Activated CD8-positive, alpha-beta memory T cell treated with anti-CD3 and anti-CD28 coated beads for 4 hours (primary cell): Measurements from ENCODE around the gene KDM4C.

Source experiments
- DNase-seq, 2 donors: peaks; one replicate each; pipeline ENCODE4 v3.0.0-alpha.2; 2020; ENCODE audit warnings: low read depth in 2 of 2

Gene KDM4C

DNA sequence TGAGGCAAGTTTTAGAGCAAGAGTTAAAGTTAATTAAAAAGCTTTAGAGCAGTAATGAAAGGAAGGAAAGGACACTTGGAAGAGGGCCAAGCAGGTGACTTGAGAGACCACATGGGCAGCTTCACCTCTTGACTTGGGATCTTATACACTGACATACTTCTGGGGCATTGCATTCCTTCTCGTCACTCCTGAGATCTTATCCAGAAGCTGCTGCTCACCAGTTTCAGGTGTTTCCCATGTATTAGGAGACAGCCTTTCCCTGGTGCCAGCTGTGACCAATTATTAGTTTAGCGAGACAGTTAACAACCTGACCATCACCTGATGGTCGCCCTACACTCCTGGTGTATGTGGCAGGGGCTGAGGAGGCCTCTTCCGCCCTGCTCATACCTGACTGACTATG lies 382.1 kb downstream of the KDM4C start:
- no peak for DNase-seq

DNA sequence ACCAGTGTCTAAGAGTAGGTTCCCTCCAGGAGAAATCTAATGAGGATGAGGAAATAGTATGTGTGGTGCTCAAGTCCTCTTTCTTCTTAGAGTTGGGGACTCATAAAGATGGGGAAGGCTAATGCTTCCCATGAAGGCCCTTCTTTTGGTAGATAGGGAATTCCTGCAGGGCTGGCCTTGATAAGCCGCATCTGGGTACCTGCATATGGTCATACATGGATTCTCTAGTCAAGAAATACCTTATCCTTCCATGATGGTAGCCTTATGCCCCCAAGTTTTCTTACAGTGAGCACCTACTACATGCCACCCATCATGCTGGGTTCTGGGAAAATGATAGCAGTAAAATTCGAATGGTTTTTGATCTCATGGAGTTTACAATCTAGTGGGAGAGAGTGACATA lies 382.6 kb downstream of the KDM4C start:
- no peak for DNase-seq

DNA sequence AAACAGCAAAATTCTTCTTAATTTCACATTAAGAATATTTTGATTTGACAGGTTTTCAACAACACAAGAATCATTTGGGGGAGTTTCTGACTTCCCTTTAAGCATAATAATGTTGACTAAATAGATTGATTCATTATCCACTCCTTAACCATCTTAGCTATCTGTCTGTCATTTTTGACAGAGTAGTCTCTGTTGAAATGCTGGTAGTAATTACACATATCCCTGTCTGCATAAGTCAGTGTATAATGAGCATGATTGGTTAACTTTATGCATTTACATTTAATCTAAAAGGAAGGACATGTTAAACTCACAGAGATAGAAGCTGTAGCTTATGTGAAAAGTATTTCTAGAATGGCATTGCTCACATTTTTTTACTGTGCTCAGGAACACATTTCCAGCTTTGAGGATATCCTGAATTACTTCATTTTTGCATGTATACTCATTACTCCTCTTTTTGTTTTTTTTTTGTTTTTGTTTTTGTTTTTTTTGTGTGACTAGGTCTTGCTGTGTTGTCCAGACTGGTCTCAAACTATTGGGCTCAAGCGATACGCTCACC lies 385.9 kb downstream of the KDM4C start:
- no peak for DNase-seq

DNA sequence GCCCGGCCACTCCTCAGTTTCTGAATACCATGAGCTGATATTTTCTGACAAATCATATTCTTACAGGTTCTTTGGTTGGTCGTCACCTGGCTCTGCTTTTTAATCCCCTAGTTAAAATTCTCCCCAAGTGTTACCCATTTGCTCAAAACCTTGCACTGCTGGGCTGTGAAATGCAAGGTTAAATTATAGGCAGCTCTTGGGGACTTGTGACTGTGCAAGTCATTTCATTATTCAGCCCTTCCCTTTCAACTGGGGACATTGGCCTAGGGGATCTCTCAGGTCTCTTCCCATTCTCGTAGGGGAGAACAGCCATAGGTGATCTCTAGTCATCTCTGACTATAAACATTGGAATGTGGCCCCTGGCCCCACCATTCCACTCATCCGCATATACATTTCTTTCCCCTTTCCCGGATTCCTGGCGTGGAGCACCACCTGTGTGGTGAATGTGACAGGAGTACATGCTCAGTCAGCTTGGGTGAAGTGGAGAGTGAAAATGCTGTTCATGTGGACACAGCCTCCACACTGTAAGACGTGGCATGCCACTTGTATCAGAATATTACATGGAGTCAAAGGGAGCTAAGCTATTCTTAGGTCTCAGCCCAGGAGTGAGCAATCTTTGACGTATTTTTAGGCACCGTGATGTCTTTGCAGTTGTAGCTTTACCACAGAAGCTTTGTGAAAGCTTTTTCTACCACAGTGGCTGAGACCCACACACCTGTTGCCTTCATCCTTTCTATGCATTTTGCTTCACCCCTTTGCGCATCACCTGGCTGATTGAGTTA lies 386.7 kb downstream of the KDM4C start:
- no peak for DNase-seq

DNA sequence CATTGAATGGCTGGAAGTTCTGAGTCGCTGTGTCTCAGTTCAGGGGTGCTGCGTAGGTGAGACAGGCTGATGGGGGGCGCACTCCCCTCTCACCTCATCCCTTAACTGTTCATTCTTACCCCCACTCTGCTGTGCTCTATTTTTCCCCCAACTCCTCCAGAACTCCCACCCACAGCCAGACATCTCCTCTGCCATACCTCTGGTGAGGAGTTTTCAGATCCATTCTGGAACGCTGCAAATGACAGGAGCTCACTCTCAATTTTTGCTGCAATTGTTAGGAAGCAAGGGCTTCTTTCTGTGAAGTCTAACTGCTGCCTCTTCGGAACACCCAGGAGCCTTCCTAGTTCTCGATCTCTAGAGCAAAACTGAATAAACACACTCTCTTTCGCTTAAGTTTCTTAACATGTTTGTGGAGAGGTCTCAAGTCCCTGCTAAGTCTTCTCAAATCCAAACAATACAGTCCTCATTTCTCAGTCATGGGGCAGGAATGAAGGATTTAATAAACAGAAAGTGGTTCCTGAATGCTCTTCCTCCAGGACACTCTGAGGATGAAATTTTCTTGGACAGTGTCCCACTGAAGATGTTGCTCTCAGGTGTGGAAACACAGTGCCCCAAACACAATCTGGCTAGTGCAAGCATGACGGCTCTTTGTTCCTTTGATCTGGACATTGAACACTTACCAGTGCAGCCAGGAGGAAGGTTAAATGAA lies 387.7 kb downstream of the KDM4C start:
- DNase-seq = no peak

DNA sequence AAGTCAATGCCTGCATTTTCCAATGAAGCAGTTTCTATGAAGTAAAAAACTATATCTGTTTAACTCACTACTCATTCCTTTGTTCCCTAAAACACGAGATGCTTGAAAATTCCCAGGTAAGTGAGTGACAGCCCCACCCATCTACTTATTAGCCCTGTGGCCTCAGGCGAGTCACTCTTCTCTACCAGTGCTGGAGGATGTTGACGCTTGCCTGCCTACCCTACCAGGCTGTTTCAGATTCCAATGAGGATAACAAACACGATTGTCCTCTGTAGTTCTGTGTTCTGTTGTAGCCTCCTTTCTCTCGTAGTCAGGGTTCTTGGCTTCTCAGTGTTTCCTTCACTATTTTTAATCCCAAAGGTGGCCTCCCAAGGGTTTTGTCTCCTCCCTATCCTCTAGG lies 388.8 kb downstream of the KDM4C start:
- no peak for DNase-seq

DNA sequence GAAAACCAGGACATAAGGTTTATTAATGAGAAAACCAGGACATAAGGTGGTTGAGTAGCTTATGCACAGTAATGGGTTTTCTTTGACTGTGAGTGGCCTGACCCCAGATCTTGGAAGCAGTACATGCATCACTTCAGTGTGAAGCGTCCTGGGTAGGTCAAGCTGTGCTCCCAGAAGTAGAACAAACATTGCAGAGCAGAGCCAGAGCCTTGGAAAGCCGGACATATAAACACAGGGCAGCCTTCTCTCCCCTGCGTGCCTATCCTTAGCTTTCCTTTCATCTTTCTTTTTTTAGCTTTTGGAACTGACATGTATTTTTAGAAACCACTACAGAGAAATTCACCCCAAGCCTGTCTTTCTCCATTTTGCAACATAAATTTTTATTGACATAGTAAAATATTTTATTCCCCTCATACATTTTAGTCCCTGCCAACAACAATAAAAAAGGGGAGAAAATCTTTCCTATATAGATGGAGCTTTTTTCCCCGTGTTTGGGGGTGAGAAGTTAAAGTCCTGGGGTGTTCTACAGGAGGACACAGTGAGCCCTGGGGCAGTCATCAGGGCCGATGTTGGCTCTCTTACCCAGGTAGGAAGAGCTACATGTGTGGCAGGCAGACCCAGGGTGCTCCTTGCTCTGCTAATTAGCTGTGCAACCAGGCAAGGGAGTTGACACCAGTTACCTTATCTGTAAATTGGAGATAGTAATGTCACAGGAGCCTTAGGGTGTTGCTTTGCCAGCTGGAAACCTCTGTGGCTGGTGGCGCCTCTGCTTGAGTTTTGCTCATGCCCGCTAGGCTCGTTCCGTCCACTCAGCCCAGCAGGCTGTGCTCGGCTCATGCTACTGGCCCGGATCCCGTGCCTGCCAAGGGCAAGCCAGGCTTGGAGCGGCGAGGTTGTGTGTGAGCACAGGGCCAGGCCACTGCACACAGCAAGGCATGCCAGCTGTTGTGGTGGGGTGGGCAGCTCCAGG lies 389.6 kb downstream of the KDM4C start:
- no peak for DNase-seq

DNA sequence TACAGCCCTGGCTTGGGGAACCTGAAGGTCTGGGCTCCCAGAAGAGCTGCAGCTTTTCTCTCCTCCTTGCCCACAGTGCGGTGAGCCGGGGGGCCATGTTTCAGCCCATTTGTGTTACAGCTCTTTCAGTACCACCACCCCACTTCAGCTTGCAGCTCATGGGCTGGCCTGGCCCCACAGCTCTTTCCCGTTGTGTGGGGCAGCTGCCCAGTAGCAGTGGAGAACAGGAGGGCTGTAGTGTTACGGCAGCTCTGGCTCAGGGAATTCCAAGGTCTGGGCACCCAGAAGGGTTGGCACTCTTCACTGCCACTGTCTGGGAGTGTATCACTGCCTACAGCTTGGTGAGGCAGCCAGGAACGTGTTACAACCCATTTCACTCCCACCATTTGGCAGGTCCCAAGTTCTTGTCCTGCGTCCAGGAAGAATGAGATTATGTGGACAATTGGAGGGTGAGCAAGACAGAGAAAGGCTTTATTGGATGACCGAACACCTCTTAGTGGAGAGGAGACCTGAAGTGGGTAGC lies 390.5 kb downstream of the KDM4C start:
- no peak for DNase-seq

DNA sequence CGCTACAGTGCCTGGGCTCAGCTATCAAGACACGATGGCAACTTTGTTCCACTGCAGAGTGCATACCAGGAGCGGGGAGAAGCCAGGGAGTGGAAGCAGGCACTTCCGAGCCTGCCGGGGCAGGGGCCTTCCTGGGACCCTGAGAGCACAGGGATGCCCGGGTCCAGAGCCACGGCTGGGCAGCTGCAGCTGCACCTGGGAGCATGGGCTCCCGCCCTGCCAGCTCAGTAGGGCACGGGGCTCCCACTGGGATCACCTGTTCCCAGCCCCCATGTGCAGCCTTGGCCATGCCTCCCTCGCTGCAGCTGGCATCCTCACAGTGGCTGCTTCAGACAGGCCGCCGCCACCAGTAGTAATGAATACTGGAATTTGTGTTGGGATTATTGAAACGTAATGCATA lies 391.5 kb downstream of the KDM4C start:
- no peak for DNase-seq

DNA sequence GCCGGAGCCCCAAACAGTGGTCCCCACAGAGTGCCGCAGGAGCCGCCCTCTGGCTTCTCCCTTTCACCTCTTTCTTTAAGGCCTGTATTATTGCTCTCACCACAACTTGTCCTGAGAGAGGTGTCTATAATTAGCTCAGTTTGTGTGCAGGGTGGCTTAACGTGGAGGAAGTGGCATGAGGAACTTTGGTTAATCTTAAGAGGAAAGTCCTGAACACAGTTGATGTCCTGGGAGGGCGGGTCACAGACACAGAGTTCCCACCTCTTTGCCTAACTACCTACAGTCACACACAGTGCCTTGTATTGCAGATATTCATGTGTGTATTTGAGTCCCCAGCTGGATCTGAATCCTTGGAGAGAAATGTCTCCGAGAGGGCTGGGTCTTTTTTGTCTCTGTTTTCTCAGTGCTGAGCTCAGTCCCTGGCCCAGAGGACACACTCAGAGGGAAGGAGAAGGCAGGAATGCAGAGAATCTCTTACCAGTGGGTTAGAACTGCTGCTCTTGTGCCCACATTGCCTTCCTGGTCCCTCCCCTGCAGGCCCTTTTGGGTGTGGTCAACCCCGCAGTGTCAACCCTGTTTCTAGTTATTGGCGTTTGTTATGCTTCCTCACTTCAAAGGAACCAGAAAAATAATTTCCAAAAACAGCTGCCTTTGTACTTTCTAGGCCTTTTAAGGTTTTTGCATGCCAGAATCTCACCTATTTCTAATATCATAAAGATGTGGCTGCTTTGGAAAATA lies 392.5 kb downstream of the KDM4C start:
- no peak for DNase-seq

DNA sequence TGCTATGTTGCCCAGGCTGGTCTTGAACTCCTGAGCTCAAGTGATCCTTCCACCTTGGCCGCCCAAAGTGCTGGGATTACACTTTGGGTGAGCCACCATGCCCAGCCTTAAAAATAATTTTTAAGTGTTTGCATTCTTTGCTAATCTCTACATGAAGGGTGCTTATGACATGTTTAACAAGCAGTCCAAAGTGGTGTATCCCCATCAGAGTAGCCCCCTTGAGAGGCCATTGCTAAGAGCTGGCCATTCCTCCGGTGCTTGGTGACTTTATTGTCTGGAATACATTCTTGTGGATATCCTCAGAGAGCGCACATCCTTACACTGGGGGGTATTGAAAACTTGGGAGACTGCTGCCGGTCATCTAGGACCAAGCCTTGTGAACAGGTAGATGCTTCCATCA lies 395.4 kb downstream of the KDM4C start:
- DNase-seq = no peak

DNA sequence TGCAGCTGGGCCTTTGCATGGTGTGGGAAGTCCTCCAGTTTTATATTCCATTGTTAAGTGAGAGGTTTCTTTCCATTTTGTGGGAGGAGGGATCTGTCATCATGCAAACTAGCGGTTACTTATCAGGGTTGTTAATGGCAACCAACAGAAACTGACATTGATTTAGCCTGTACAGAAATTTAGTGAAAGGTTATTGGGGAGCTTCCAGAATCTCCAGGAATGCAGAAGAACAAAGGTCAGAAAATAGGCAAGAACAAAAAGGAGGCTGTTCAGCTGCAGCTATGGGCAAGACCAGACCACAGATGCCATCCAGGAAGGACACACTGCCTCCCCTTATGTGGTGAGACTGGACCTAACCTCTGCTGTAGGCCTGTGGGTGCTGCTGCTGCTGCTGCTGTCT lies 395.8 kb downstream of the KDM4C start:
- no peak for DNase-seq

DNA sequence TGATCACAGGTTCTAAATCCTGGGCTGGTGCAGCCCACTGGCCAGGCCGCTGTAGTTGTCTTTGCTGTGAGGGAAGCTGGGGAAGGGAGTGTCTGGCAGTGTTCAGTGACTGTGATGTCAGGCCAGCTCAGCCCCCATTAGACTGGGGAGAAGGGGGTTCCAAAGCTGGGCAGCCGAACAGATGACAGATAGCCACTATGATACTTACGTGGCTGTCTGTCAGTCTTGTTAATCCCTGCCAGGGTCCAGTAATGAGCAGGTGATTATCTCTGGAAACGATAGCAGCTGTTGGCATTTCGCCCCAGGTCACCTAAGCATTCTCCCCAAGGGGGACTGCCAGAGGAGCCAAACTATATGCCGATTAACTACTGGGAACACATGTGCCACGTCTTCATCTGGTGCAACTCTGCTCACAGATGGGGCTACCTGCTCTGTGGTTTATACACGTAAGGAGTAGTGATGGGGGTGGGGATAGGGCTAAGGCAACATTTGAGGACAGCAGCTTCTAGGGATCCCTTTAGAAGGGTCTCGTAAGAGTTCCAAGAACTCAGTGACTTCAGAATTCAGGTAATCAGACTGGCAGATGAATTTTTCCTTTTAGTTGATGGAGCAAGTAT lies 396.3 kb downstream of the KDM4C start:
- DNase-seq = no peak

DNA sequence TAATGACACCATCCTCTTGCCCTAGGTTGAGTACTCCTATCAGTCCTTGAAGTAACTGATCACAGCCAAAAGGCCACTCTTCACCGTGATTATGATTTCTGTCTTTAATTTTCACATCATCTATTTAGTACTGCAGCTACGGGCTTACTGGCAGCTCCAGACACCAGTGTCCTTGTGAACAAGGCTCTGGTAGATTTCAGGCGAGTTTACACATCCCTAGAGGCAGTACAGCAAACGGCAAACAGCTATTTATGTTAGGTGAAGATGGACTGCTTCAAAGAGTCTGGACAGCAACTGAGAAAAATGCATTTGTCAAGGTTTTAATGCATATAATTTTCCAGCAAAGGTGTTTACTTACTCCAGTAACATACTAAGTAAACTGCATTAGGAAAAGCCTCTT lies 396.9 kb downstream of the KDM4C start:
- no peak for DNase-seq

DNA sequence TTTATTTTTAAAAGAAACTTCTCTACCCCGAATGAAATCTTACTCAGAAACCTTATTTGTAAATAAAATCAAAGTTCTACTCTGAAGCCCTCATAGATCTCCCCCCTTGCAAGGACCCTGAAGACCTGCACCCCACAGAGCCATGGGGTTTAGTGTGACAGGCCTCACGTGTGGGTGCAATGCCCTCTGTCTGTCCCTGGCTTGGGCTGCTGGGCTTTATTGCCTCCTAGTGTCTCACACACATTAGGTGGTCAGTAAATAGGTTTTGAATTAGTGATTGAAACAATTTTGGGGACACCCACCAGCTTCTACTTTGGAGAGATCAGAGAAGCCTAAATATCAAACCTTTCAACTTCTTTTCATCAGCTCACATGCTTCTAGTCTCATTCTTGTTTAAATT lies 403.7 kb downstream of the KDM4C start:
- no peak for DNase-seq

DNA sequence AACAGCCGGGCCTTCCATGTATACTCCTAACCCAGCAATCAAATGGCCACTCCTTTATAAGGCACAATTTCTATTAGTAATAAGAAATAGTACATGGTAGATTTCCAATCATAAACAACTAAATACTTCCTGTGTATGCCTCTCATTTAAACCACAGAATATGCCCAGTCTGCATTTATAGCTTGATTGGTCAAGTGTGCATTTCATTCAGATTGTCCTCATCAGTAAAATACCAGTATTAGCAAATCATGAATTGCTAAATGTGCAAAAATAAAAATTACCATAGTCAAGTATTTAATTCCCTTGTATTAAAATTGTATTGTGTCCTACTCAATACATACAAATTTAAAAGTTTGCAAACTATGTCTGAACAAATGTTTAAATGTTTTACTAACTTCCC lies 406.2 kb downstream of the KDM4C start:
- DNase-seq = no peak

DNA sequence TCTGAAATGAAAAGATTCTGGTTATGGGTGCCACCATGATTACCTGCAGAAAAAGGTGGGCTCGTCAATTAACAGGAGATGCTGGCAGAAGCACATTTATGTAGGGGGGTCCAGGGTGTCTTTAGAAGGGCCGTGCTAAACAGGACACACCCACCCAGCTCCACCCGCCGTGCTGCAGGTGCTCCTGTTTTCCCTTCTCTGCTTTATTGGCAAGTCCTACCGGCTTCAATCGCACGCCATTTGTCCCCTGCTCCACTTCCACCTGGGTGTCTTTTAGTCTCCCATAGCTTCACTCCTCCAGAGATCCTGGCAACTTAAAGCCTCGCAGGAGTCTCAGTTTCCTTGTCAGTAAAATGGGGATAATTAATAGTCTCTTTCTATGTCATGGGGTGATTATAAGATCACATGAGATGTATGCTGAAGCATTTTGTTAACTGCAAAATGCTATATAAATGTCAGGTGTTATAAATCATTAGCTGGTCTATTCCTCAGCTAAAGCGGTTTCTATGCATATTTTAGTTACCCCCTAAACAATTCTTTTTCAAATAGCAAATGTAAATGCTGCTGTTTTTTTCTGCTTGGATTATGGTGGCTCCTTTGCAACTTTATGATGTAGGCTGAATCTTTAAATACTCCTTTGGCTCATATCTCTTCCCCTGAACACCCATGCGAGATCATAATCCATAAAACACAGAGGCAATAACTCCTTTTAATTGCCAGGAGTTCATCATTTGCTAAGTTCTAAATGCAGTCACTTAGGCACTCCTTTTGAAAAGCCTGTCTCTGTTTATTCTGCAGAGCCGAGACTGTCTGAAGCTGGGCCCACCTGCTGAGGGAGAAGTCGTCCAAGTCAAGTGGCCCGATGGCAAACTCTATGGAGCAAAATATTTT lies 406.9 kb downstream of the KDM4C start:
- no peak for DNase-seq

DNA sequence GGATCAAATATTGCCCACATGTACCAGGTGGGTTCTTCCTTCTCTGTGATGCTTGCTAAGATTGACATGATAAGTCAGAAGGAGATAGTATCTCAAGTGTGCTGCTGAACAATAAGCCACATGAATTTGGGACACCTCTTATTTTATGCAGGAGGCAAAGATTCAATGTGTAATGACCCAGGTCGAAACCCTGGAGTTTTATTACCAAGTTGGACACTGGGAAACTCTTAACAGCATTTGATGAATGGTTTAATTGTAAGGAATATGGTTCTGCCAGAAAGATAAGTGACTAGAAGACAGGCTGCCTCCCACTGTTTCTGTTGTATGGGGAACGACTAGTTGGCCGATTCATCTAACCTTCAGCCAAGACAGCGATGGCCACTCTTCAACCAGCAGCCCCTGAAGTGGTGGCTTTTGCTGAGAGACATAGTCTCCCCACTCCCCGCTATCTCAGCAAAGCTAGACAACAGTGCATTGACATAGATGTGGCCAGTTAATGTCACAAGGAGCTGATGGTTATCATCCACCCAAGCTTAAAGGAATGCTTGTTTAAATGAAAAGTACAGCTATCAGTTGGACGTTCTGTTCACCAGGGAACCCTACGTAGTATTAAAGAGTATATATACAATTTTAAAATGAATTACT lies 407.7 kb downstream of the KDM4C start:
- no peak for DNase-seq

DNA sequence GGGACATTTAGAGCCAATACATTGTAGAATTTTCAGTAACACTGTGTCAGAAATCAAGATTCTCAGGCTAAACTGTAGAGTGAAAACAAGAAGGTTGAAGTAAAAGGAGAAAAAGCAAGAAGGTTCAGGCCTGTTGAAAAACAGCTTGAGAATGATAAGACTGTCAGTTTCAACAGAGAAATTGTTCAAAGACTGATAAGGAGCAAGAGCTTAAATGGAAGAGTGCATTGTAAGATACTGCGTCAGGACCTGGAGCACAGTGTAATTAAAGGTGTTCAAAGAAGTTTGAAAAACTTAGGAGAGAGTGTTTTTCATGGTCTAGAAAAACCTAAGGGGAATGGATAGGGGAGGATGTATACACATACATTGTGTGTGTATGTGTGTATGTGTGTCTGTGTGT lies 408.3 kb downstream of the KDM4C start:
- no peak for DNase-seq
